Measurements from ENCODE around the gene PTX4.

GRCh38 chr16:1531638-1531910 lies 42.8 kb upstream of the PTX4 start:
- TF ChIP-seq CTCF (IDR thresholded peaks at IDR 0.05; ENCODE audit: low read depth, low read length, missing input control) (no peak), REST (IDR thresholded peaks at IDR 0.05) (no peak), TAF1 (conservative IDR thresholded peaks at IDR 0.05) (no peak), EGR1 (IDR thresholded peaks at IDR 0.05; ENCODE audit: low read depth in 2 of 2) (no peak), GABPA (IDR thresholded peaks at IDR 0.05 in 1 of 2, conservative IDR thresholded peaks at IDR 0.05 in 1 of 2) (no peak), YY1 (IDR thresholded peaks at IDR 0.05) (no peak)

Measured in liver (tissue), 3 donors.